Lower leg skin (tissue), 3 donors: ENCODE data around the gene MAD1L1.

Experiments
- CTCF ChIP-seq, 3 donors: fragments of 450-650 bp; IDR thresholded peaks; one replicate each; pipeline ENCODE4 v1.5.1; 2016; ENCODE audit warnings: antibody characterized with exemption in 3 of 3, mild to moderate bottlenecking in 3 of 3, moderate library complexity in 2 of 3
- POLR2A ChIP-seq, 2 donors: fragments of 450-650 bp; IDR thresholded peaks; one replicate each; pipeline ENCODE4 v1.6.1; 2016 to 2017; ENCODE audit warnings: antibody characterized with exemption in 2 of 2, mild to moderate bottlenecking in 1 of 2, moderate library complexity in 1 of 2

- TF ChIP-seq CTCF (IDR thresholded peaks at IDR 0.05): no peak
- TF ChIP-seq POLR2A (IDR thresholded peaks at IDR 0.05): no peak
These were observed 220.5 kb downstream of the MAD1L1 start for GRCh38 chr7:2012044-2012900.
